IPS-18c (cell line): Measurements from ENCODE around the gene TLE7.

Experiments used
- H3K4me3 ChIP-seq: 2 replicates; pipeline ENCODE4 v1.7.0; 2013; ENCODE audit warnings: low read depth, mild to moderate bottlenecking, low read length, moderate library complexity; ENCODE audit not compliant: insufficient read depth
- H3K9me3 ChIP-seq: one replicate; pipeline ENCODE4 v1.6.1; 2013; ENCODE audit warnings: mild to moderate bottlenecking, low read length, moderate library complexity; ENCODE audit not compliant: control insufficient read depth, insufficient read depth

The TLE7 gene

GRCh38 chr16:71402674-71403073 is 39.2 kb downstream of the TLE7 start:
- no peaks in the 10 kb centered on the region for H3K9me3 ChIP-seq
- H3K4me3 ChIP-seq = no peak overlapping the region

GRCh38 chr16:71402007-71402406 is 39.8 kb downstream of the TLE7 start:
- Histone ChIP-seq H3K4me3 (no peak overlapping the region), H3K9me3 (no peaks in the 10 kb centered on the region)

- H3K9me3 ChIP-seq = no peaks in the 10 kb centered on the region
- H3K4me3 ChIP-seq = no peak overlapping the region
Observed at GRCh38 chr16:71399801-71400563, 41.9 kb downstream of the TLE7 start.

GRCh38 chr16:71396594-71396993 is 45.3 kb downstream of the TLE7 start:
- Histone ChIP-seq H3K9me3 (no peaks in the 10 kb centered on the region), H3K4me3 (no peak overlapping the region)

GRCh38 chr16:71389330-71389729 is 52.5 kb downstream of the TLE7 start:
- no peaks in the 10 kb centered on the region for H3K9me3 ChIP-seq
- no peak overlapping the region for H3K4me3 ChIP-seq

GRCh38 chr16:71387045-71387871 is 54.6 kb downstream of the TLE7 start:
- Histone ChIP-seq H3K9me3 (no peaks in the 10 kb centered on the region), H3K4me3 (no peak overlapping the region; the same call in 1 of the 2 replicates)

DNA sequence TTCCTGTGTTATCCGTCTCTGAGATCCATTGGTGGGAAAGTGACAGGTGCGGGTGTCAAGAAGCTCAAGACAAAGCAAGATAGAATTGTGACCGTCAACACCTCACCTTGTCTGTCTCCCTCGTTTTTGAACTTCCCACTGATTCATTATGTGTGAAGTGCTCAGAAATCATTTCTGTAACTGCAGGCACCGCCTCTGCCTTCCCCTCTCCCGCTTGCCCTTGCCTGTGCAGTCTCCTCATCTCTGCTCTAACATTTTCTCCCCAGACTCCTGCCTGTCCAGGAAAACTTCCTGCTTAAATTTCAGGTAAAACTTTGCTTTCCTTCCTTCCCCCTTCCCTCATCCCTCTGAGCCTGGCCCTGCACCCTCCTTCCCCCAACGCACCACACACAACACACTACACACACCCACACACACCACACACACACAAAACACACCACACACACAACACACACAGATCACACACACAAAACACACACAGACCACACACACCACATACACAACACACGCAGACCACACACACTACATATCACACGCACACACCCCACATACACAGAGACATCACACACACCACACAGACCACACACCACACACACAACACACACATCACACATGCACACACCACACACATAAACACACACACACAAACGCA is 57.7 kb downstream of the TLE7 start:
- Histone ChIP-seq H3K4me3 (no peak overlapping the region), H3K9me3 (no peaks in the 10 kb centered on the region)

DNA sequence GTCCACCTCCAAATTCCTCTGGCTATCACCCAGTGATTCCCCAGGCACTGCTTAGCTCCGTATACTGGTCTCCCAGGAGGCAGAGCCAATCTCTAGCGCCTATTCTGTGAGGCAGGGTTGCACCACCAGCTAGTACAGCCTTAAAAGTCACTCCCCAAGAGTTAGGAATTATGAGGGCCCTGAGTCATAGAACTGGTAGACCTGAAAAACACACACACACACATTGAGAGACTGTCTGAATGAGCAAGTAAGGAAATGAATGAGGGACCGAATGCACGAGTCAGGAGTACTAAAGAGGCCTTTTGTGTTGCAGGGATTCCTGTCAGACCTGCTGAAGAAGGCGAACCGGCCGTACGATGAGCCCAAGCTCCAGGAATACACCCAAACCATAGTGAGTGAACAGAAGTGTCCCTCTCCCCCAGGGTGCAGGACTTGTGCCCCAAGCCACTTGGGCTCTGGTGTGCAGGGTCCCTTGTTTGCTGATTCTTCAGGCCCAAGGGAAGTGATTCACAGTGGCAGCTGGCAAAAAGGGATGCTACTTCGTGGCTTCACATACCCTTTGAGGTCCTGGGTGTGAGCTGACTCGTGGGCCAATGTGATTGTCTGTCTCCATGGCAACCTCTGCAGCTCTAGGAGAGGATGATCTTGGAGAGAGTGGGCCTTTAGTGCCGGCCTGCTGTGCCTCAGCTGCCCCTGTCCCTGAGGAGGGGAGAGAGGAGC is 58.6 kb downstream of the TLE7 start:
- H3K4me3 ChIP-seq = no peak overlapping the region
- H3K9me3 ChIP-seq = no peaks in the 10 kb centered on the region

DNA sequence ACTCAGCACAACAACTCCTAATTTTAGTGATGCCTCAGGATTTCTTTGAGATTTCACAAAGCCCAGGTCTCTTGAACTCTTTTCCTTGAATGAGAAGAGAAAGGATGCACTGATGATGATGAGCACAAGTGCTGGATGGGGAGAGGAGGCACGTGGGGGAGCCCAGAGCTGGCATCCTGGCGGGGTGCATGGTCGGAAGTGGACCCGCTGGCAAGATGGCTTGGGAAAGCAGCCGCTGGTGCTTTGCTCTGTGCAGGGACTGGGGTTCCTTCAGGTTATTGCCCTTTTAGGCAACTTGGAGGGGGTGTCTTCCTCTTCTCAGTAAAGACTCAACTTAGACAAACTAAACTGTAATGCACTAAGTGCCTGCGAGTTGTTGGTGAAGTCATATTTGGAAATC is 61.0 kb downstream of the TLE7 start:
- Histone ChIP-seq H3K9me3 (peaks cover 2% of the 10 kb centered on the region), H3K4me3 (no peak overlapping the region)
